NCI-H2227 treated with DMSO at 0.1 percent for 48 hours (cell line): Measurements from ENCODE around the gene SATL1.
"Not testable (repeated sequence)": the region's sequence is repeated elsewhere in the genome, so short reads cannot be mapped to it uniquely, and the experiment has no call there.

ENCODE experiments used
- DNase-seq: peaks from one replicate; lab custom pipeline; 2025; lab: John Stamatoyannopoulos, UW

The SATL1 gene

GRCh38 chrX:85108165-85108564 is 135.4 kb downstream of the SATL1 start:
- DNase-seq, result no peak

DNA sequence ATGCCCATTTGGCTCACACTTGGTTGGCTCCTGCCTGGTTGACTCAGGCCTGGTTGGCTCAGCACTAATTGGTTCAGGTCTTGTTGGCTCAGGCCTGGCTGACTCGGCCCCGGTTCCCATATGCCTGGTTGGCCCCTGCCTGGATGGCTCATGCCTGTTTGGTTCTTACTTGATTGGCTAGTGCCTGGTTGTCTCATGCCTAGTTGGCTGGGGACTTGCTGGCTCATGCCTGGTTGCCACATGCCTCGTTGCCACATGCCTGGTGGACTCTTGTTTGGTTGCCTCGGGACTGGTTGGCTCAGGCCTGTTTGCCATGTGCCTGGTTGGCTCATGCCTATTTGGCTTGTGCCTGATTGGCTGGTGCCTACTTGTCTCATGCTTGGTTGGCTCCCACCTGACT is 136.2 kb downstream of the SATL1 start:
- no peak for DNase-seq

- no peak for DNase-seq
Observed at GRCh38 chrX:85089321-85089840, 154.2 kb downstream of the SATL1 start.

DNA sequence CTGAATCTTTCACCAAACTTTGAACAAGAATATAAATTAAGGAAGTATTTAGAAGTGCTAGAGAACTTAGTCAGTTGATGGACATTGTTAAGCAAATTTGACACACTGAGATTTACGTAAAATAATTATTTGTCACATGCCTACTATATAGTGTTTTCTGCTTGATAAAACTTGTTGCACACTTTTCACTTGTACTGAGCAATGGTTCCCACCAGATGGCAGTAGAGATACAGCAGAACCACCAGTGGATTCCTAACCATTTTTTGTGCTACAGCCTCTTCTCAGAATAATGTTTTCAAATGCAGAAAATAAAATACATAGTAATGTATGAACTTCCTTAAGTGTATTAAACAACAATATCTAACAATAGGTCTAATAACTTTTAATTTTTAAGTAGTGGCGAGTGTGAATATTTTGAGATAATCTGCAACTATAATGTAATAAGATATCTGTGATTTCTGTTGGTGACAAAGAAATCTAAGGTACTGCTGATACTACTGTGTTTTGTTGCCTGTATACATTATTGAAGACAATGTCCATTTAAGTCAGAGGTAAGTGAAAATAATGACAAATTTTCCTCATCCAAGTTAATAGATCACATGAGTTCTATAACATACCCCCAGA is 158.7 kb downstream of the SATL1 start:
- DNase-seq, result peak; percentile 23

- not testable (repeated sequence) for DNase-seq
Observed at GRCh38 chrX:85077247-85077646, 166.3 kb downstream of the SATL1 start.

GRCh38 chrX:85065512-85066198 is 177.9 kb downstream of the SATL1 start:
- DNase-seq, result no peak

GRCh38 chrX:85052636-85053343 is 190.8 kb downstream of the SATL1 start:
- no peak for DNase-seq

DNA sequence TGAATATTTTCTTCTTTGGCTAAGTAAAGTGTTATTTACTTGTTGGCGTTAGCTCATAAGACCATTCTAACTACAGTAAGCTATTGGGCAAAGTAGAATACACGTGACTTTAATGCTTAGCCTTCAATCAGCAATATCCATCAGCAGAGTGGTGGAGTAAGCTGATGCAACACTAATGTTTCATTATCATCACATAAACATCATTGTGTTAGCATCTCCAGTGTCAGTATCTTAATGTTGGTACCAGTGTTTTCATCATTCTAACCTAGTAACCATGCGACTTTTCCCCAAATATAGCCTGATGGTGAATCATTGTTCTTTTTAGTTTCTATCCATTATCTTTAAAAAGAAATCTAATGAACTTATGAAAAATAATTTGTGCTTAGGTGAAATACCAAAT is 191.4 kb downstream of the SATL1 start:
- DNase-seq, result no peak

GRCh38 chrX:85051627-85052026 is 192.0 kb downstream of the SATL1 start:
- no peak for DNase-seq
